Panc1 (cell line): Measurements from ENCODE around the gene CLDN6.

Experiments
- CTCF ChIP-seq: fragments of 450-650 bp; IDR thresholded peaks from 2 replicates; pipeline ENCODE4 v1.5.1; 2017; ENCODE audit warnings: mild to moderate bottlenecking
- POLR2AphosphoS5 ChIP-seq: IDR thresholded peaks from 2 replicates; pipeline ENCODE4 v1.6.1; 2012; ENCODE audit warnings: mild to moderate bottlenecking, low read depth, low read length, moderate library complexity
- SIN3A ChIP-seq: IDR thresholded peaks from 2 replicates; pipeline ENCODE4 v1.6.1; 2012; ENCODE audit warnings: low read depth, mild to moderate bottlenecking, low read length, moderate library complexity, borderline replicate concordance; ENCODE audit not compliant: insufficient read depth

GRCh38 chr16:3017794-3018506, at the start of gene CLDN6:
- peak; percentile 16; the same call in 1 of the 2 replicates for TF ChIP-seq CTCF
- no peak for TF ChIP-seq POLR2AphosphoS5
- no peak for TF ChIP-seq SIN3A
